ENCODE results near the gene KCNC4.

KCNC4 gene

GRCh38 chr1:110250749-110251148 is 40.6 kb downstream of the KCNC4 start:
- no peak for DNase-seq (ENCODE audit: low read depth in 1 of 2, low spot score in 1 of 2)

GRCh38 chr1:110253213-110253612 is 43.1 kb downstream of the KCNC4 start:
- DNase-seq (ENCODE audit: low read depth in 1 of 2, low spot score in 1 of 2): no peak

- DNase-seq (ENCODE audit: low read depth in 1 of 2, low spot score in 1 of 2): no peak
These were observed 44.7 kb downstream of the KCNC4 start for GRCh38 chr1:110254604-110255391.

GRCh38 chr1:110255392-110255787 is 45.3 kb downstream of the KCNC4 start:
- DNase-seq (ENCODE audit: low read depth in 1 of 2, low spot score in 1 of 2): no peak

DNA sequence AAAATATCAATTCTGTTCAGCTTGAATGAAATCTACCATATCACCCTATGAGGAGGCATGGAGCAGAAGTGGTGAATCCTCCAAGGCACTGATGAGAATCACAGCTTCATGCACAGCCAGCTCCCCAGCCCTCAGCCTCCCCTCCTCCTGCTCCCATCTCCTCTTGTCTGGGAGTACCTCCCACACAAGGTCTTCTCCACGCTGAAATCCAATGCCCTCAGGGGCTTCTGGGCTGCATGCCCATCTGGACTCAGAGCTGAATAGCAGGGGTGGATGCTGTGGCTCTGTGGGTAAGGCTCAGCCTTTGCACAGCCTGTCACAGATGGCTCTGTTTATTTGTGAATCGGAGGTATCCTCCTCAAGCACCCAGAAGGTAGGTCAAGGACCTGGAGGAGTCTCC is 48.6 kb downstream of the KCNC4 start:
- DNase-seq (ENCODE audit: low read depth in 1 of 2, low spot score in 1 of 2): no peak

- no peak for DNase-seq (ENCODE audit: low read depth in 1 of 2, low spot score in 1 of 2)
These were observed 49.7 kb downstream of the KCNC4 start for GRCh38 chr1:110259770-110260169.
